ENCODE results near the gene VSTM2B.

DNA sequence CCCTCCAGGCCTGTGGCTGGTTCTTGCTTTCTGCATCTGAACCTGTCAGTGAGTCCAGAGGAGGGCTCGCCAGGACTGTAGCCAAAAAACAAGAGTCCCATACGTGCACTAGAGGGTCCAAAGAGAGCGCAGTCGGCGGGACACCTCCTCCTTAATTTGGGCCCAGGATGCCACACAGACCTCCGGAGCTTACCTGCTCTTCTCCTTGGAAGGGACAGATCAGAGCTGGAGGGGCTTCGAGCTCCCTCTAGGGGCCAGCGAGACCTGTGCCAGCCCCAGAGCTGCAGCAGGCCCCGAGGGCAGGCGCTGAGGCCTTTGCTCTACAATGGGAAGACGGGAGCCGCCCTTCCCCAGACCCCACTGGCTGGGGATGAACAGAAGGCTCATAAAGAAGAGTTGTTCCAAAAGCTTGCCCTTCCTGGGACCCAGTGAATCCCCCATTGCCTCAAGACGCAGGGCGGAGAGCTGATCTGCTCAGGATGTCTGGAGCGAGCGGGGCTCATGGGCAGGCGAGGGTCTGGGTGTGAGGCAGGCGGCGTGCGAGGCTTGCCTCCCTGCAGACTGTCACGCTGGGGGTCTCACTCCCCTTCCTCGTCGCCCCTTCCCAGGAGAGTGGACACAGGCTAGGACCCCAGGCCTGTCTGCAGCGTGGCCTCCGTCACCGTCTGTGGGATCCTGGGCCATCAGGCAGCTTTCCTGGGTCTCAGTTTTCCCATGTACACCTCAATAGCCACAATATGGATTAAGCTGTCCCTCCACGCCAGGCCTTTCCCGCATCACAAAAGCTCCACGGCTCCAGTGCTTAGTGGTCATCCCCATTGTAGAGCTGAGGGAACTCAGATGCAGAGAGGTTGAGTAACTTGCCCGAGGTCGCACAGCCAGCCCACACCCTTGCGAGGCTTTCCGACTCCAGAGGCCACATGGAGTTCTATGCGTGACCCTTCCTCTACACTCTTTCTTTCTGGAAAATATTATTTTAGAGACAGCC lies 46.9 kb upstream of the VSTM2B start:
- TF ChIP-seq EZH2 (IDR thresholded peaks at IDR 0.05; ENCODE audit: borderline replicate concordance, low read length): no peak
- TF ChIP-seq, protein P1, sequence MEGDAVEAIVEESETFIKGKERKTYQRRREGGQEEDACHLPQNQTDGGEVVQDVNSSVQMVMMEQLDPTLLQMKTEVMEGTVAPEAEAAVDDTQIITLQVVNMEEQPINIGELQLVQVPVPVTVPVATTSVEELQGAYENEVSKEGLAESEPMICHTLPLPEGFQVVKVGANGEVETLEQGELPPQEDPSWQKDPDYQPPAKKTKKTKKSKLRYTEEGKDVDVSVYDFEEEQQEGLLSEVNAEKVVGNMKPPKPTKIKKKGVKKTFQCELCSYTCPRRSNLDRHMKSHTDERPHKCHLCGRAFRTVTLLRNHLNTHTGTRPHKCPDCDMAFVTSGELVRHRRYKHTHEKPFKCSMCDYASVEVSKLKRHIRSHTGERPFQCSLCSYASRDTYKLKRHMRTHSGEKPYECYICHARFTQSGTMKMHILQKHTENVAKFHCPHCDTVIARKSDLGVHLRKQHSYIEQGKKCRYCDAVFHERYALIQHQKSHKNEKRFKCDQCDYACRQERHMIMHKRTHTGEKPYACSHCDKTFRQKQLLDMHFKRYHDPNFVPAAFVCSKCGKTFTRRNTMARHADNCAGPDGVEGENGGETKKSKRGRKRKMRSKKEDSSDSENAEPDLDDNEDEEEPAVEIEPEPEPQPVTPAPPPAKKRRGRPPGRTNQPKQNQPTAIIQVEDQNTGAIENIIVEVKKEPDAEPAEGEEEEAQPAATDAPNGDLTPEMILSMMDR (conservative IDR thresholded peaks at IDR 0.05 in 1 of 2, IDR thresholded peaks at IDR 0.05 in 1 of 2; ENCODE audit: extremely low read depth in 1 of 2, insufficient read depth in 1 of 2, low read depth in 1 of 2, low read length in 2 of 2): no peak
